ENCODE measurements around the gene MCF2L2. TPM values are rescaled to one million over a fixed set of nuclear protein-coding genes. Genes with fewer than 3 reads are reported as not detected.
"Not testable (repeated sequence)": the region's sequence is repeated elsewhere in the genome, so short reads cannot be mapped to it uniquely, and the experiment has no call there.

The MCF2L2 gene
- total and polyA plus RNA-seq, 9 of the 15 experiments (the other 6 are each of a cell fraction or from before 2014, with no cell fraction given), result 0.56 to 4.2 (median 3.0) TPM

DNA sequence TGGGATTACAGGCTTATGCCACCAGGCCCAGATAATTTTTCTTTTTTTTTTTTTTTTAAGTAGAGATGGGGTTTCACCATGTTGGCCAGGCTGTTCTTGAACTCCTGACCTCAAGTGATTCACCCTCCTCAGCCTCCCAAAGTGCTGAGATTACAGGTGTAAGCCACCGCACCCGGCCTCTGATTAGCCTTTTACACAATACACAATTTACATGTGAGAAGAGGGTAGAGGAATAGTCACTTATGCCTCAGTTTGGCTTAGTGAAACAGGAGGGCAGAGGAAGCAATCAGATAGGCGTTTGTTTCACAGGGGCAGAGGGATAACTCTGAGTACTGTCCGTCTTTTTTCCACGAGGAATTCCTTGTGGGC is 56.8 kb downstream of the MCF2L2 start:
- in situ Hi-C loops (cut with MboI); H3K4me3 ChIP-seq; H3K4me2 ChIP-seq (ENCODE audit: insufficient read depth, low read length); H3K27me3 ChIP-seq (ENCODE audit: control insufficient read depth in 2 of 2, insufficient read depth in 2 of 2, low read length in 2 of 2); H3K9ac ChIP-seq (ENCODE audit: insufficient read depth in 1 of 2, low read depth in 2 of 2, low read length in 2 of 2); H4K20me1 ChIP-seq (replicated peaks; ENCODE audit: control insufficient read depth, insufficient read depth, low read length); H3K27ac ChIP-seq (ENCODE audit: extremely low read depth, low read depth, low read length); H2AFZ ChIP-seq (ENCODE audit: low read depth, low read length); H3K9me1 ChIP-seq (ENCODE audit: control insufficient read depth, insufficient read depth, low read length); BruUV-seq (replicated peaks); intact Hi-C loops (cut with micrococcal nuclease); H3K9me3 ChIP-seq (replicated peaks; ENCODE audit: control insufficient read depth, insufficient read depth, low read depth, low read length); ATAC-seq; H3K36me3 ChIP-seq (ENCODE audit: control insufficient read depth, insufficient read depth, low read length); CTCF ChIA-PET (ENCODE audit: low intra/inter-chr PET ratio); FAIRE-seq; DNase-seq (ENCODE audit: extremely low read depth in 1 of 4, low spot score in 3 of 4); H3K79me2 ChIP-seq (ENCODE audit: control insufficient read depth, insufficient read depth, low read length): not testable (repeated sequence)
- POLR2A ChIA-PET, result interaction anchor here (0.7 to 1.4 kb wide), 2 partner anchors 9 to 11 kb away, joined by 4 read pairs; no protein-coding TSS in a partner anchor
- peaks cover 4 to 35% of the 10 kb centered on the region in 2 experiments; a peak in 4 of 5 replicates for H3K4me1 ChIP-seq (replicated peaks in 1 of 2; ENCODE audit: control insufficient read depth in 2 of 2, insufficient read depth in 2 of 2, low read length in 2 of 2)
- peak; percentile 26 to 52; a peak in 2 of 4 replicates for TF ChIP-seq KDM1A (IDR thresholded peaks at IDR 0.05)
- 46% methylated on average over 5 of the region's 5 CpGs for WGBS (ENCODE audit: insufficient coverage, low coverage, missing lambda C conversion rate)

DNA sequence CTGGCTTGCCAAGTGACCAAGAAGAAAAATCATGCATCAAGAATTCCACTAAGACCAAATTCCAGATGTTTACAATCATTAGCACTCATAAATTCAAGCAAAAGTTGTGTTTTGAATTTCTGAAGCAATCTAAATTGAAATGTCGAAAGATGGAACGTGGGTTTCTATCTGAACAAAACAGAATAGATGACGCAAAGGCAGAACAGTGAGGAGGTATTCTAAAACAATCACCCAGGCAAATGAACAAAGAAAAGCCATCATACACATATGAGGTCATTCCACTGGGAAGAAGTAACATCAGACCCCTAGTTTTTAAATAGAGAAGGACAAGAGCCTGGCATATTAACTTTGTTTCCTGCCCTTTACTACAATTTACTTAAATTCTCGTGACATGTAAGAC is 58.0 kb downstream of the MCF2L2 start:
- in situ Hi-C loops (cut with MboI), result no loop called here
- no TSS peak for BruUV-seq (replicated peaks)
- 83% methylated on average over 4 of the region's 4 CpGs for WGBS (ENCODE audit: insufficient coverage, low coverage, missing lambda C conversion rate)
- POLR2A ChIA-PET, result interaction anchor here (0.7 to 0.8 kb wide), 2 partner anchors 21 to 185 kb away, joined by 3 read pairs; no protein-coding TSS in a partner anchor
- Histone ChIP-seq H3K4me1 (replicated peaks in 1 of 2; ENCODE audit: control insufficient read depth in 2 of 2, insufficient read depth in 2 of 2, low read length in 2 of 2) (peaks cover 0 to 30% of the 10 kb centered on the region in 2 experiments; a peak in 3 of 5 replicates), H3K36me3 (ENCODE audit: control insufficient read depth, insufficient read depth, low read length) (no peaks in the 10 kb centered on the region), H2AFZ (ENCODE audit: low read depth, low read length) (no peak overlapping the region), H3K27ac (ENCODE audit: extremely low read depth, low read depth, low read length) (no peak overlapping the region), H3K4me3 (no peak overlapping the region), H4K20me1 (replicated peaks; ENCODE audit: control insufficient read depth, insufficient read depth, low read length) (no peaks in the 10 kb centered on the region), H3K79me2 (ENCODE audit: control insufficient read depth, insufficient read depth, low read length) (no peaks in the 10 kb centered on the region), H3K27me3 (ENCODE audit: control insufficient read depth in 2 of 2, insufficient read depth in 2 of 2, low read length in 2 of 2) (no peaks in the 10 kb centered on the region), H3K4me2 (ENCODE audit: insufficient read depth, low read length) (no peak overlapping the region), H3K9ac (ENCODE audit: insufficient read depth in 1 of 2, low read depth in 2 of 2, low read length in 2 of 2) (no peak overlapping the region), H3K9me1 (ENCODE audit: control insufficient read depth, insufficient read depth, low read length) (no peaks in the 10 kb centered on the region), H3K9me3 (replicated peaks; ENCODE audit: control insufficient read depth, insufficient read depth, low read depth, low read length) (no peaks in the 10 kb centered on the region)
- DNase-seq (ENCODE audit: extremely low read depth in 1 of 4, low spot score in 3 of 4) (no peak), ATAC-seq (no peak), FAIRE-seq (no peak)
- intact Hi-C loops (cut with micrococcal nuclease), result no loop called here
- TF ChIP-seq CREB1 (IDR thresholded peaks at IDR 0.05) (no peak), CREB1 (CRISPR knock-in tag; IDR thresholded peaks at IDR 0.05) (0 out of 2 replicates have a peak, but pooled peaks have one; percentile 12), GABPB1 (CRISPR knock-in tag; IDR thresholded peaks at IDR 0.05) (0 out of 2 replicates have a peak, but pooled peaks have one; percentile 16)
- TF ChIP-seq, protein P1, sequence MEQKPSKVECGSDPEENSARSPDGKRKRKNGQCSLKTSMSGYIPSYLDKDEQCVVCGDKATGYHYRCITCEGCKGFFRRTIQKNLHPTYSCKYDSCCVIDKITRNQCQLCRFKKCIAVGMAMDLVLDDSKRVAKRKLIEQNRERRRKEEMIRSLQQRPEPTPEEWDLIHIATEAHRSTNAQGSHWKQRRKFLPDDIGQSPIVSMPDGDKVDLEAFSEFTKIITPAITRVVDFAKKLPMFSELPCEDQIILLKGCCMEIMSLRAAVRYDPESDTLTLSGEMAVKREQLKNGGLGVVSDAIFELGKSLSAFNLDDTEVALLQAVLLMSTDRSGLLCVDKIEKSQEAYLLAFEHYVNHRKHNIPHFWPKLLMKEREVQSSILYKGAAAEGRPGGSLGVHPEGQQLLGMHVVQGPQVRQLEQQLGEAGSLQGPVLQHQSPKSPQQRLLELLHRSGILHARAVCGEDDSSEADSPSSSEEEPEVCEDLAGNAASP (IDR thresholded peaks at IDR 0.05), result no peak
- CTCF ChIA-PET (ENCODE audit: low intra/inter-chr PET ratio), result no interaction called here
